Parathyroid adenoma (tissue), 2 donors: Measurements from ENCODE around the gene CAP2.

Experiments used
- H2AFZ ChIP-seq: fragments of 300-600 bp; sonication (generic); one replicate; pipeline ENCODE4 v1.7.0; 2017; ENCODE audit warnings: antibody characterized with exemption, mild to moderate bottlenecking
- H3K27ac ChIP-seq: fragments of 300-600 bp; sonication (generic); one replicate; pipeline ENCODE4 v1.7.0; 2017
- H3K27me3 ChIP-seq: fragments of 300-600 bp; sonication (generic); one replicate; pipeline ENCODE4 v1.7.0; 2017; ENCODE audit warnings: low read length; ENCODE audit not compliant: control insufficient read depth, insufficient read depth
- H3K36me3 ChIP-seq: fragments of 300-600 bp; sonication (generic); one replicate; pipeline ENCODE4 v1.7.0; 2017; ENCODE audit warnings: low read length; ENCODE audit not compliant: control insufficient read depth, insufficient read depth
- H3K4me1 ChIP-seq: fragments of 300-600 bp; sonication (generic); one replicate; pipeline ENCODE4 v1.7.0; 2017; ENCODE audit warnings: control low read depth
- H3K4me2 ChIP-seq: fragments of 300-600 bp; sonication (generic); one replicate; pipeline ENCODE4 v1.7.0; 2017; ENCODE audit warnings: low read length
- H3K4me3 ChIP-seq: fragments of 300-600 bp; sonication (generic); one replicate; pipeline ENCODE4 v1.7.0; 2017; ENCODE audit warnings: low read depth, low read length
- H3K79me2 ChIP-seq: fragments of 300-600 bp; sonication (generic); one replicate; pipeline ENCODE4 v1.7.0; 2017; ENCODE audit warnings: control low read depth
- H3K9ac ChIP-seq: fragments of 300-600 bp; sonication (generic); one replicate; pipeline ENCODE4 v1.7.0; 2017; ENCODE audit warnings: mild to moderate bottlenecking
- H3K9me3 ChIP-seq: fragments of 300-600 bp; sonication (generic); one replicate; pipeline ENCODE4 v1.7.0; 2017; ENCODE audit warnings: low read length; ENCODE audit not compliant: control insufficient read depth
- CTCF ChIP-seq: fragments of 300-600 bp; sonication (generic); IDR thresholded peaks from one replicate; pipeline ENCODE4 v1.7.0; 2017; ENCODE audit warnings: antibody characterized with exemption, mild to moderate bottlenecking
- donor health status: primary hyperparathyroidism.

Gene CAP2

DNA sequence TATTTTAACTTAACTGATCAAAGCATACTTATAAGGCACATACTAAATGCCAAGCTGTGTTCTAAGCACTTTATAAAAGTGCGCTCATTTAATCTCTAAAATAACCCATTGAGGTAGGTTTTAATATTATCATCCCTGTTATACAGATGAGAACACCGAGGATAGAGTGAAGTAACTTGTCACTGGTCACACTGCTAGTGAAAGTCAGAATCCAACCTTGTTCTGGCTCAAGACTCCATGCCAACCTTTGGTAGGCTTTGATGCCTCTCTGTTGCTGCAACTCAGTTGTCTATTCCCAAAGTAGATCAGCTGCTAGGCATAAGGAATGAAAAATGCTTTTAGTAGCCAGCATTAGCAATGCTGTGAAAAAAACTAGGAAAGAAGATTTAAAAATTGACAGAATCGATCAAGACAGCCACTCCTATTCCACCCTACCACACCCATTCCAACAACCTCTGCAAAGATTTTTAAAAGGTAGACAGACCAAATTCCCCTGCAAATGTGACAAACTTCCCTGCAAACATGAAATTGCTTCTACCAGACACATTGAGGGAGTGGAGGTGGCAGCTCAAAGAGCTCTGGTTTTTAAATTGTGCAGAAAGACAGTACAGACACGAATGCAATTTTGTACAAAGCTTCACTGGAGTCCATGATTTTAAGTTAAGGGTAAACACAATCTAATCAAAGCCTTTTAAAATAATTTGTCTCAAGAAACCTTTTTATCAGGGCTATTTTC lies 39.8 kb upstream of the CAP2 start:
- no peaks in the 10 kb centered on the region for H3K9me3 ChIP-seq
- H3K36me3 ChIP-seq: no peaks in the 10 kb centered on the region
- H3K9ac ChIP-seq: no peak overlapping the region
- no peak overlapping the region for H2AFZ ChIP-seq
- no peaks in the 10 kb centered on the region for H3K27me3 ChIP-seq
- no peak overlapping the region for H3K4me3 ChIP-seq
- H3K27ac ChIP-seq: no peak overlapping the region
- no peak for TF ChIP-seq CTCF
- no peaks in the 10 kb centered on the region for H3K4me1 ChIP-seq
- H3K4me2 ChIP-seq: no peak overlapping the region
- H3K79me2 ChIP-seq: no peaks in the 10 kb centered on the region

DNA sequence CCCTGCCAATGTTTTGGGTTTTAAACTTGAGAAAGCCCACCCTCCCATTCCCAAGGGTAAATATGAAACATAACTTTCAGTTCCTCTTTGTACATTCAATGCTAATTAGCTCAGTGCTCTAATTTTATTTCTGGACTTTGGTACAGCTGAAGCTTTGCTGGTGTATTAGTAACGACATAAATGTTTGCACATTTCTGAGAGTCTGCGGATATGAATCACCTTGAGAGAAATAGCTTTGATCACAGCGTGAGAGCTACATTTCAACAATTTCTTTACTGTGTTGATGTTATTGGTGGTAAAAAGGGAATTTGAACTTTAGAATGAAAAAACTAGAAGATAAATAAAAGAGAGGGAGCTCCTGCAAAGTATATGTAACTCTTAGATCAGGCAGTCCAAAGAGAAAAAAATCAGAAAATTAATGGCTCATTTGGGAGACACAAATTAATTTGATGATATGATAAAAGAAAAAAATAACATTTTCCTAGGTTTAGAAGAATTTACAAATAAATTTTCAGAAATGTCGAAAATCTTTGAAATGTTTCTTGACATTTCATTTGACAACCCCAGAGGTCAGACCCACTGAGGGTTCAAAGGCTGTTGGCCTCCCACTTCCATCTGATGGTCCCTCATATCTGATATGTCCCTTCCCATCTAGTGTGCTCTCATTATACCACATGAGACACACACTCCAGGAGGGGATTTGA lies 38.5 kb upstream of the CAP2 start:
- H2AFZ ChIP-seq: no peak overlapping the region
- no peaks in the 10 kb centered on the region for H3K4me1 ChIP-seq
- no peaks in the 10 kb centered on the region for H3K9me3 ChIP-seq
- no peak for TF ChIP-seq CTCF
- no peak overlapping the region for H3K4me3 ChIP-seq
- H3K27ac ChIP-seq: no peak overlapping the region
- no peak overlapping the region for H3K4me2 ChIP-seq
- no peaks in the 10 kb centered on the region for H3K36me3 ChIP-seq
- no peak overlapping the region for H3K9ac ChIP-seq
- no peaks in the 10 kb centered on the region for H3K27me3 ChIP-seq
- no peaks in the 10 kb centered on the region for H3K79me2 ChIP-seq

DNA sequence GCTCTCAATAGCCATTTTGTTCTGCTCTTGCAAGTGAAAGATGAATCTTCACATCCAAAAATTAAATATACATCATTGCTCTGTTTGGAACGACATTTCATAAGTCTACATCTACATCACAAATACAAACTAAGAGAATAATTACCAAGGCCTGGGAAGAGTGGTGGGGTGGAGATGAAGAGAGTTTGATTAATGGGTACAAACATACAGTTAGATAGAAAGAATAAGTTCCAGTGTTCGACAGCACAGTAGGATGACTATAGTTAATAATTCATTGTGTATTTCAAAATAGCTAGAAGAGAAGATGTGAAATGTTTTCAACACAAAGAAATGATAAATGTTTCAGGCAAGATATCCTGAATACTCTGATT lies 38.0 kb upstream of the CAP2 start:
- Histone ChIP-seq H3K9ac (no peak overlapping the region), H3K4me1 (no peaks in the 10 kb centered on the region), H3K27ac (no peak overlapping the region), H2AFZ (no peak overlapping the region), H3K36me3 (no peaks in the 10 kb centered on the region), H3K4me2 (no peak overlapping the region), H3K9me3 (no peaks in the 10 kb centered on the region), H3K4me3 (no peak overlapping the region), H3K27me3 (no peaks in the 10 kb centered on the region), H3K79me2 (no peaks in the 10 kb centered on the region)
- no peak for TF ChIP-seq CTCF

DNA sequence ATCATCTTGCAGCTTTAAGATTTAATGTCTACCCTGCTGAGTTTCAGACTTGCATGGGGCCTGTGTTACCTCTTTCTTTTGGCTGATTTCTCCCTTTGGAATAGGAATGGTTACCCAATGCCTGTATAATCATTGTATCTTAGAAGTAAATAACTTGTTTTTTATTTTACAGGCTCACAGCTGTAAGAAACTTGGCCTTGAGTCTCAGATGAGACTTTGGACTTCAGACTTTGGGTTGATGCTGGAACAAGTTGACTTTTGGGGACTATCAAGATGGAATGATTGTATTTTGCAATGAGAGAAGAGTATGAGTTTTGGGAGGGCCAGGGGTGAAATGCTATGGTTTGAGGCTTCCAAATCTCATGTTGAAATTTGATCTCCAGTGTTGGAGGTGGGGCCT lies 34.9 kb upstream of the CAP2 start:
- no peak overlapping the region for H3K4me2 ChIP-seq
- H3K27me3 ChIP-seq: no peaks in the 10 kb centered on the region
- no peaks in the 10 kb centered on the region for H3K4me1 ChIP-seq
- TF ChIP-seq CTCF: no peak
- no peaks in the 10 kb centered on the region for H3K79me2 ChIP-seq
- no peak overlapping the region for H3K27ac ChIP-seq
- H3K9me3 ChIP-seq: no peaks in the 10 kb centered on the region
- no peak overlapping the region for H3K4me3 ChIP-seq
- H3K36me3 ChIP-seq: no peaks in the 10 kb centered on the region
- no peak overlapping the region for H3K9ac ChIP-seq
- H2AFZ ChIP-seq: no peak overlapping the region

DNA sequence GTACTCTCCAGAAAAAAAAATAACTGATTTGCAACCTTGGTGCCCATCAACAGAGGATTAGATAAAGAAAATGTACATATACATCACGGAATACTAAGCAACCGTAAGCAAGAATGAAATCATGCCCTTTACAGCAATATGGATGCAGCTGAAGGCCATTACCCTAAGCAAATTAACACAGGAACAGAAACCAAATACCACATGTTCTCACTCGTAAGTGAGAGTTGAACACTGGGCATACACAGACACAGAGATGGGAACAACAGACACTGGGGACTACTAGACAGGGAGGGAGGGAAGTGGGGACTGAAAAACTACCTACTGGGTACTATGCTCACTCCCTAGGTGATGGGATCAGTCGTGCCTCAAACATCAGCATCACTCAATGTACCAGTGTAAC lies 32.8 kb upstream of the CAP2 start:
- H3K27me3 ChIP-seq: no peaks in the 10 kb centered on the region
- H3K4me1 ChIP-seq: no peaks in the 10 kb centered on the region
- no peaks in the 10 kb centered on the region for H3K79me2 ChIP-seq
- no peak overlapping the region for H3K4me3 ChIP-seq
- no peaks in the 10 kb centered on the region for H3K9me3 ChIP-seq
- no peak for TF ChIP-seq CTCF
- no peak overlapping the region for H2AFZ ChIP-seq
- no peaks in the 10 kb centered on the region for H3K36me3 ChIP-seq
- H3K9ac ChIP-seq: no peak overlapping the region
- H3K4me2 ChIP-seq: no peak overlapping the region
- no peak overlapping the region for H3K27ac ChIP-seq
